ENCODE measurements around the gene COL11A1.
"Not testable (repeated sequence)": the region's sequence is repeated elsewhere in the genome, so short reads cannot be mapped to it uniquely, and the experiment has no call there.

Gene COL11A1

DNA sequence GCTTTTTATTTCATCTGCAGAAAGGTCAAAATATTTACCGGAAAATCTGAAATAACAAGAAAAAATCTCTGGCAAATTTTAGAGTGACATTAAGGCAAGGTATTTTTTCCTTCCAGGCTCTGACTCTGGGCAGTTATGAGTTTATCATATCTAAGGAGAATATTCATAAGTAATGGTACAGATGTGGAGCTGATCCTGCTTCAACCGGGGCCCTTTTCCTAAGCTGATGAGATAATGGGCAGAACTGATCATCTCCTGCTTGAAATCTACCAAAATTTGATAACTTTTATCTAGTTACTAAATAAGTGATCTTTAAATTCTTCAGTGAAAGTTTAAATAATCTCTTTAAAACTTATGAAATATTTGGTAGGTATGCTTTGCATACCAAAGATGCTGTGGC lies 211.6 kb downstream of the COL11A1 start:
- DNase-seq = no peak

DNA sequence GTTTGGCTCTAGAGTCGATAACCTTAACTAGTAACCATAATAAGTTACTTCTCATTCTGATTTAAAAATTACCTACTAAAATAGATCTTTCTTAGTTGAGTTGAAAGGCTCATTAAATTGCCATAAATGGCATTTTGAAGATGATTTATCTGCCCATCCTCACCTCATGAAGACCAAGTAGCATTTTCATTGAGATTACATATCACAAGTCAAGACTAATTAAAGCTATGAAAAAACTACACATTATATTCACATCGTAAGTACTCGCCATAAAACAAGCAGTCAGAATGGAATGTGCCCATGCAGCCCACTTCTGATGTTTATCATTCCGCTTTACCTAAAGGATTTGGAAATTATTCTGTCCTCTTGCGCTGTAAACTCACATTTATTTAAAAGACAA lies 212.0 kb downstream of the COL11A1 start:
- no peak for DNase-seq

DNA sequence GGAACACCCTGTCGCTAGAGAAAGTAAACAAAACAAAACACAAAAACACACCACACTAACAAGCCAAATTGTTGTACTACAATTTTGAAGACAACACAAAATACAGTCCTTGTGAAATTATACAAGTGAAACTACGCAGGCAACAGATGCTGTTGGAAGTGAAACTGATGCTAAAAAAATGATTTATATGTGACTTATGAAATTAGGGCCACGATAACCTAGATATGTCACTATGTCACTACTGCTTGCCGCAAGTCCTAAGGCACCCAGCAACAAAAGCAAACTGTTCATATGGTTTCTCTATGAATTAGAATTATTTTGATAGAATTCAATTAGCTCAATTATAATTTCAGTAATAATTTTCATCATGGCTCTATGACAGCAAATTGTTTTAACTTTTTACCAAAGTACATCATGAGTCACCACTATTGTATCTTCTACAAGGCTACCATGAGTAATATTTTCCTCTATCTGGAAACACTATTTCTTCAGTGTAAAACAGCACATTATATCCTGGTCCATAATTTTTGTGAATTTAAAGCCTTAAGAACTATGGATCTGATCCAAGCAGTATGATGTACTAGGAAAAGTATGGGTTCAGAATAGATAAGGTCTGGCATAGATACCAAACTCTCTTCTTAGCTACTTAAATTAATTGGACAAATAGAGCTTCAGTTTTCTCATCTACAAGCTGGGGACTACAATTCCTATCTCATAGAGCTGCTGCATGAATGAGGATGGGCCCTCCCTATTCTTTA lies 216.3 kb downstream of the COL11A1 start:
- no peak for DNase-seq

DNA sequence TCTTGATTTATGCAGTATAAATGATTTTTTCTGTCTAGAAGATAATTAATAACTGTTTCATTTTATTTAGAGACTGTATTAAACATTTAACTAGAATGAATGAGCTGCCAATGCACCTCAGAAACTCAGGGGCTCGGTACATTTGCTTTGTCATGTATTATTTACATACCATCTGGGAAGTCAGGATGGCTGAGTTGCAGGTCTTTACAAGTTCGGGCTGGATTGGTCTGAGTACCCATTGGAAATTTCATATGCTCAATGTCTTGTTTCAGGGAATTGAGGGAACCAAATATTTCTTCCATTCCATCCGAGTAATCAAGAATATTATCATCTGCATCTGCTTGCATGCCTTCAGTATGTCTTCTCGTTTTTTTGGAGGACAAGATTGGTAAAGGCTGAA lies 221.7 kb downstream of the COL11A1 start:
- no peak for DNase-seq

DNA sequence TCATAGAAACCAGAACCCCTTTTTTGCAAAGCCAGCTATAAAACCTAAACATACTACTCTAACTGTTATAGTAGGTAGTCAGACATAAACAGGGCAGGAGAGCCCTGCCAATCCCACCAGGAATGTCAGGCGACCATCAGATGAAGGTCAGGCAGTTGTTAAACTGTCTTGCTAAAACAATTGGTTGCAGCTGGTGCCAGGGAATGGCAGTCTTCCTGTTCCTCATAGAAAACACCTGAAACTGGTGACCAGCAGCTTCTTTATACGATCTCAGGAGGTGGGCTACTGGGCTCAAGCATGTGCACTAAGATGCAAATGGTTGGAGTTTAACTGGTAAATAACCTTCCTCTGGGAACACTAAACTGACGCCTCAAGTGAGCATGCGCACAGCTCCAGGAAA lies 224.1 kb downstream of the COL11A1 start:
- no peak for DNase-seq

DNA sequence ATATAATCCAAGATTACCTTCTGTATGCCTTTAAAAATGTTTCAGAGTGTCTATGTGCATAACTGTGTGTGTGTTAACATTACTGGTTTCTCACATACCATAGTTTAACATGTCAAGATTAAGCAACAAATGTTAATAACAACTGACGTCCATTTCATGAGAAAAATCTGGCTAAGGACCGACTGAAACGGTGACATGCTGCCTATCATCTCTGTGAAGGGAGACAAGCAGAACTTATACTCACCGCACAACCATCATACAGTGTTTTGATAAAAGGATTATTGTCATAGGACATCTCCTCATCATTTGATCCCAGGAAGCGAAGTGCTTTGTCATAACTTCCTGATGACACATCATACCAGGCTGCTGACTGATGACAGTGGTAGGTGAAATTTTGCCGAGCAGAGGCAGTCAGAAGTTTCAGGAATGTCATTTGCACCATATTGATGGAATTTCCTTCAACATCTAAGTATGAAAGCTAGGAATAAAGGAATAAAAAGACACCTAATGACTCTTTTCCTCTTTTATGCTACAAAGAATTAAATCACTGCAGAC lies 228.8 kb downstream of the COL11A1 start:
- DNase-seq = no peak

DNA sequence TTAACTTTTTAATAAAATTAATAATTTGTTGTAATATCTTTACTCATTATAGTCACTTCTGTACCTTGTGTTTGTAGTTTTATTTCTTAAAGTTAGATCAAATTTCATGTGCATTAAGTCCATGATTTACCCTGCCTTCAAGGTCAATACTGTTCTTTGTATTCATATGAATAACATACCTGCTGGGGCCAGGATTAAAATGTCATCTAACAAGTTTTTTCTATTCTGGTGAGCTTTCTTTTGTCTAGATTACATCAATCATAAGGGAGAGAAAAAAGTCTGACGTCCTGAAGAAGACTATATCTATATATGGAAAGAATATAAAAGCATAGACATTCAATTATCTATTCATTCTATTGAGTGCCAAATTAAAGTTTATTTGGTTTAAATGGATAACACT lies 232.6 kb downstream of the COL11A1 start:
- DNase-seq = no peak

DNA sequence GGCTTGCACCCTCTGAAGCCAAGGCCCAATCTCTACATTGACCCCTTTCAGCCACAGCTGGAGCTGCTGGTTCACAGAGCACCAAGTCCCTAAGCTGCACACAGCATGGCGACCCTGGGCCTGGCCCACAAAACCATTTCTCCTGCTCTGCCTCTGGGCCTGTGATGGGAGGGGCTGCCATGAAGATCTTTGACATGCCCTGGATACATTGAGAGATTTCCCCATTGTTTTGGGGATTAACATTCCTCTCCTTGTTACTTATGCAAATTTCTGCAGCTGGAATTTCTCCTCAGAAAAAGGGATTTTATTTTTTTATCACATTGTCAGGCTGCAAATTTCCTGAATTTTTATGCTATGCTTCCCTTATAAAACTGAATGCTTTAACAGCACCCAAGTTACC lies 235.8 kb downstream of the COL11A1 start:
- no peak for DNase-seq

DNA sequence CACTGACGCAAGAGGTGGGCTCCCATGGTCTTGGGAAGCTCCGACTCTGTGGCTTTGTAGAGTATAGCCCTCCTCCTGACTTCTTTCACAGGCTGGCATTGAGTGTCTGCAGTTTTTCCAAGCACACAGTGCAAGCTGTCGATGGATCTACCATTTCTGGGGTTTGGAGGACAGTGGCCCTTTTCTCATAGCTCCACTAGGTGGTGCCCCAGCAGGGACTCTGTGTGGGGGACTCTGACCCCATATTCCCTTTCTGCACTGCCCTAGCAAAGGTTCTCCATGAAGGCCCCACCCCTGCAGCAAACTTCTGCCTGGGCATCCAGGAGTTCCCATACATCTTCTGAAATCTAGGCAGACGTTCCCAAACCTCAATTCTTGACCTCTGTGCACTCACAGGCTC lies 236.2 kb downstream of the COL11A1 start:
- DNase-seq = no peak

DNA sequence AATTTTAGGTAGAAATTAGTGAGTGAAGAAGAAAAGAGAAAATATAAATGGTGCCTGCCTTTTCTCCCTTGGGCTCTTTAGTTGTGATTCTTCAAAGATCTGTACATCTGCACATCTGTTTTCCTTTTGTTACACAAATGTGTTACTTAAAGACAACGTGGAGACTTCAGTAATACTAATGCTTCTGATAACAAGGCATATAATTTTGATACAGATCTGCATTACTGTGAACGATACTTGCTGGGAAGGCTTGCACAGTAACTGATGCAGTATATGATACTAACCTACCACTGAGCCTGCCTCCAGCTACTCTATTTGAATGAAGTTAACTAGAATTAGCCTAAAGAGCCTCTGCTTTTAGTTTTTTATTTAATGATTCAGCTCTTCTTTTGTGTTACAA lies 244.6 kb downstream of the COL11A1 start:
- no peak for DNase-seq

DNA sequence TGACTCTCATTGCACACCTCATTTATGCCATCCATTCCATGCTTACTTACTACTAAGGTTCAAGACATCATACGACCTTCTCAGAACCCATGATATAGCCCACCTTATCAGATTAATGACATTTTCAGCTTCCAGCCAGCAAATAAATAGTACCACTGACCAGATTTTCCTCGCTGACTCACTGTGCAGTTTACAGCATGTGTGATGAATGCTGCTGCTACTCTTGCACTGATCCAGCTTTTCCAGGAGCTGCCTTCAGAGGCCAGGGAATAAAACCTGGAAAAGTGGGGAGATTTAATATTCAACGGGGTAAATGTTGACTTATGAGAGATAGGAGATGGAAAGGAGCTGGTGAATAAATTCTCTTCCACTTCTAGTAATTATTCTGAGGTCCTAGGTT lies 247.1 kb downstream of the COL11A1 start:
- no peak for DNase-seq

DNA sequence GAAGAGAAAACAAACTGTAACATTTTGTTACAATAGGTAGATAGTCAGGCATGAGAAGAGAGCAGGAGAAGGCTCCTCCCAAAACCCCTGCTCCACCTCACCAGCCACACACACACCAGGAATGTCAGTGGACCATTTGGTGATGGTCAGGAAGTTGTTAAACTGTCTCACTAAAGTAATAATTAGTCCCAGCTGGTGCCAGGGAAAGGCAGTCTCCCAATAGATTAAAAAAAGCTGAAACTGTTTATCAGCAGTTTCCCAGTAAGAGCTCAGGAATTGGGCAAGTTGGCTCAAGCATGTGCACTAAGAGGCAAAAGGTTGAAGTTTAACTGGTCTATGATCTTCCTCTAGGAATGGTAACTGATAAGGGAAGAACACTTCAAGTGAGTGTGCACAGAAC lies 249.6 kb downstream of the COL11A1 start:
- no peak for DNase-seq

DNA sequence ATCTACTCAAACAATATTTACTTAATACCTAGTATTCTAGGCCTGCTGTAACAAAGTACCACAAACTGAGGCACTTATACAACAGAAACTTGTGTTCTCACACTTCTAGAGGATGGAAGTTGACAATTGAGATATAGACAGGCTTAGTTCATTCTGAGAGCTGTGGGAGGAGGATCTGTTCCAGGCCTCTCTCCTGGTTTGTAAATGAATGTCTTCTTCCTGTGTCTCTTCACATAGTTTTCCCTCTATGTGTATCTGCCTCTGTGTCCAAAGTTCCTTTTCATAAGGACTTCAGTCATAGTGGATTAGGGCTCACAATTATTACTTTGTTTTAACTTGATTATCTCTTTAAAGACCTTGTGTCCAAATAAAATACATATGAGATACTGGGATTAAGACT lies 251.1 kb downstream of the COL11A1 start:
- DNase-seq = no peak

DNA sequence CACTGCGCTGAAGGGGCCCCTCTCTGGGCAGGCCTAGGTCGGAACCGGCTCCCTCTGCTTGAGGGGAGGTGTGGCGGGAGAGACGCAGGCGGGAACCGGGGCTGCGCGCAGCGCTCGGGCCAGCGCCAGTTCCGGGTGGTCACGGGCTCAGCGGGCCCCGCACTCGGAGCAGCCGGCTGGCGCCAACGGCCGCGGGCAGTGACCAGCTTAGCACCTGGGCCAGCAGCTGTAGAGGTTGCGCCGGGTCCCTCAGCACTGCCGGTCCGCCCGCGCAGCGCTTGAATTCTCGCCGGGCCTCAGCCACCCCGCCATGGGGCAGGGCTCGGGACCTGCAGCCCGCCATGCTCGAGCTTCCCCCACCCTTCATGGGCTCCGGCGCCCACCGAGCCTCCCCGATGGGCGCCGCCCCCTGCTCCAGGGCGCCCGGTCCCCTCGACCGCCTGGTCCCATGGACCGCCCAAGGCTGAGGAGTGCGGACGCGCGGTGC lies 254.6 kb downstream of the COL11A1 start:
- DNase-seq = no peak

DNA sequence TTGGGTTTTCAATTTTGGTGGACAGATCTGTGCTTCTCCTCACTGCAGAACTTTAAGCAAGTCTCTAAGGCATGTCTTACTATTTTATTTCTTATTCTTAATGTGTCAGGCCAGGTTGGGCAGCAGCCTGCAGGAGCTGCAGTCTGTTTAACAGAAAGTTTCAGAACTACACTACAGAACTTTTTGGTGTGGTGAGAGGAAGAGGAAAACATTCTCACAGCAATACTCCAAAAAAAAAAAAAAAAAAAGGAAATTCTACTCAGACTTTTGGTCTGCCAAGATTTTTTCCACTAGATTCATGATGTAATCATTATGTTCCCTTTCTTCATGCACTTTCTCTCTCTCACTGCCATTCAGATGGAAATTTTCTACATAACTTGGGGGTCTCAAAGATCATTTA lies 255.2 kb downstream of the COL11A1 start:
- no peak for DNase-seq

DNA sequence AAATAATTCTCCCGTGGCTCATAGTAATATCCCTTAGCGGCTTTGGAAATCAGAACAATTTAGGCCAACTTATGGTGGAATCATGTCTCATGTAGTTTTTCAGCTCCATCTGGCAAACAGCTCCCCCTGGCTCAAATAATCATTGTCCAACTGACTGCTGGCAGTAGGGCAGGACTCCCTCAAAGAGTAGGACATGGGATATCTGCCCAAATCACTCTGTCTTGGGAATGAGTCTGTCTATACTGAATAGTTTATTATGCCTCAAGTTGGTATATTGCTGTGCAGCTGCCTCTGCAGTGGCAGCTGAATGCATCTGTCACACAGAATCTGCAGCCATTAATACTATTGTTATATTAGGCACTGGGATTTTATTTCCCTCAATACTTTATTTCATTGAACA lies 255.7 kb downstream of the COL11A1 start:
- no peak for DNase-seq

DNA sequence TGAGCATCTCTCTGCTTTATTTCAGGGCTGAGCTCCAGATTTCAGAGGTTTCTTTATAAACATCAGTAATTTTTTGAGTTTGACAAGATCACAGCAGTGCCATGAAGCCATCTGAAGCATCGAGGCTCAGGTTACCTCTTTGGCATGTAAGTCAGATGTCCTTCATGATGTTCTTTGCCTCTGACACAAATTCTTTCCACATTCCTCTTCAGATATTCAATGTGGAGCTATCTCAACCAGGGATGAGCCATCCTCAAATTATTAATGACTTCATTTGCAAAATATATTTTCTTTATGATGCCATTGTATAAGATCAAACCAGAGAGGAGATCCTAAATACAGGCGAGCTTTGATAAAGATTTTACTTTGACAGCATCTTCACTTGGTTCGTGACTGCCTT lies 256.7 kb downstream of the COL11A1 start:
- no peak for DNase-seq

DNA sequence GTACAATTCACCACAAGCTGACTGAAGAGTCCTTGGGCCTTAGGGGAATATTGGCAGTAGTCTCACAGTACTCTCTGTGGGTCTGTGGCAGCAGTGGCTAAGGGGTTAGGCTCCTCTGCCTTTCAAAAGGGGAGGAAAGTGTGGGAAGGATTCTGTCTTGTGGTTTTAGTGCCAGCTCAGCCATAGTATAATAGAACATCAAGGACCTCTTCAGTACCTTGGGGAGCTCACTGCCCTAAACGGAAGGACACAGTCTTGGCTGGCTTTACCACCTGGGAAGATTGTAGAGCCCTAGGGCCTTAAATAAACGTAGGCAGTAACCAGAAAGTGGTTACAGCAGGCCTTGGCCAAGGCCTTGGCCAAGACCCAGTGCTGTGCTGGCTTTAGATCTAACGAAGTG lies 265.7 kb downstream of the COL11A1 start:
- no peak for DNase-seq

DNA sequence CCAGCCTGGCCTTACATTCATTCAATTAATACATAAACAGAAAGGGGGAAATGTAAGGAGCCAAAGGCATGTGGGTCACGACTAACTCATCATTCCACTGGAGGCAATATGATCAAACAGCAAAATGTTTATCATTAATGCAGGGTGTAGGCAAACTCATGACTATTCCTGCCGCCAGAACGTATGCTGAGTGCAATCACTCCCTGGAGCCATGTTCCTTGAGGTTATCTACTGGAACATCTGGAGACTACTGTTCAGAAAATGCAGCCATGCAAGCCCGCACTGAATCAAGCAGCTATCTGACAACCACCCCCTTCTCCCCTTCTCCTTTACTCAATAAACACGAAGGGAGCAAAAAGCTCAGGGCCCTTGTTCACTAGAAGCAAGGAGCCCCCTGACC lies 267.6 kb downstream of the COL11A1 start:
- DNase-seq = no peak

DNA sequence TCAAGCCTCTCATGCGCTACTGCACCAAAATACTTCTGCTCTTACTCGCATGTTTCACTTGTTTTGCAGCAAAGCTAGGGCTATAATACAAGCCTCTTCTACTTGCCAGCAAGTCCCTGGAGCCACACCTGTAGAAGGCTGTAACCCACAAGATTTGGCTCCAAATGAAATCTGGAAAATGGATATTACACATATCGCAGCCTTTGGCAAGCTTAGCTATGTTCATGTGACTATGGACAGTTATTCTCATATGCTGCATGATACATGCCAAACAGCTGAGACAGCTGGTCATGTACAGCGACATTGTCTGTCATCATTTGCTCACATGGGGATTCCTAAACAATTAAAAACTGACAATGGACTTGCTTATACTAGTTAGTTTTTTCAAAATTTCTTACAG lies 270.3 kb downstream of the COL11A1 start:
- DNase-seq = no peak

DNA sequence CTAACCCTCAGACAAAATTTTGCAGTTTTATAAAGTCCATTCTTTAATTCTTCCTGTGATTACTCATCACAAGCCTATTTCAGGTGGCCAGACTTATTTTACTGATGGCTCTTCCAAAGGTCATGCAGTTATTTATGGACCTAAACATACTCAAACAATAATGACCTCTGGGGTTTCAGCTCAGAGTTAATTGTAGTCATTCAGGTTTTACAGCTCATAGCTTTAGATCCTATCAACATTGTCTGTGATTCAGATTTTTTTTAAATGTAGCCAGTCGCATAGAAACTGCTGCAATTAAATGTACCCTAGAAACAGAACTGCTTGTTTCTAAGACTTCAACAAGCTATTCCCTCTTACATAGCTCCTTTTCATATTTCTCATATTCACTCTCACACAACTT lies 270.8 kb downstream of the COL11A1 start:
- no peak for DNase-seq

DNA sequence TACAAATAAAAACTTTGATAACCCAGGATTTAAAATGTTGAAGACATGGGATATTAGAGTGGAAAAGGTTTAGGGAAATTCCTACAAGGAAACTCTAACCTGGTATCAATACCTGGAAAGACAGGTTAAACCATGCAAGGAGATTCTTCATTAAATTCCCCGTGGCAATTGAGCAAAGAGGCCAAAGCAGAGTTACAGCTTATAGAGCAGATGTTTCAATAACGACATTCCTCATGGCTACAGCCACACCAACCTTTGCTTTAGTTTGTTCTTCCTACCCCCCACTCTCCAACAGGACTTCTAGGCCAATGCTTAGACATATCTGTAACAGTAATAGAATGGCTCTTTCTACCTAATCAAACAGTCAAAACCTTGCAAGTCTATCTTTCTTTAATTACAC lies 271.3 kb downstream of the COL11A1 start:
- DNase-seq = no peak

DNA sequence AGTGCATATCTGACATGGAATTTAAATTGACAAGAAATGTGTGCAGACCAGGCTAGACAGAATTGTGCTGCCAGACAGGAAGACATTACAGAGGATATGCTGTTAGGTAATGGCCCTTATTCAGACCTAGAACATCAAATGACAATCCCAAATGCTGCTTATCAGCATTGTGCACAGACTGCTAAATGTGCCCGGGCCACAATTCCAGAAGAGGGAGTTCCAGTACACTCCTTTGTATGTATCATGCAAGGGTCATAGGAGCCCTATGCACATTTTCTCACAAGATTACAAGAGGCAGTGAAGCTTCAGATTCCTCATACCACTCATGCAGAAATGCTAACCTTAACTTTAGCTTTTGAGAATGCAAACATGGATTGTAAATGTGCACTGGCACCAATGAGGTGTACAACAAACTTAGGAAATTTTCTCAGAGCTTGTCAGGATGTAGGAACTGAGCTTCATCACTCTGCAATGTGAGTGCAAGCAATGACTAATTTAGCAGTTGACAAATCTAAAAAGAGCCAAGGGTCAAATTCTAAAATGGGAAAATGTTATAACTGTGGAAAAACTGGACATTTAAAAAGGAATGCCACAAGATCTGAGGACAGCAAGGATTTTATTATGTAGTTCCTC lies 273.5 kb downstream of the COL11A1 start:
- DNase-seq = no peak

DNA sequence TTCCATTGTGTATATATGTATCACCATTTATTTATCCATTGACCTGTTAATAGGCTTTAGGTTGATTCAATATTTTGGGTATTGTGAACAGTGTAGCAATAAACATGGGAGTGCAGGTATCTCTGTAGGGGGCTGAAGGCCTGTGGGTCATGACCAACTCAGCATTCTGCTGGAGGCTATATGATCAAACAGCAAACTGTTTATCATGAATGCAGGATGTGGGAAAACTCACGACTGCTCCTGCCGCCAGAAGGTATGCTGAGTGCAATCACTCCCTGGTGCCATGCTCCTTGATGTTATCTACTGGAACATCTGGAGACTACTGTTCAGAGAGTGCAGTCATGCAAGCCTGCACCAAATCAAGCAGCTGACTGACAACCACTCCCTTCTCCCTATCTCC lies 275.2 kb downstream of the COL11A1 start:
- DNase-seq = no peak

DNA sequence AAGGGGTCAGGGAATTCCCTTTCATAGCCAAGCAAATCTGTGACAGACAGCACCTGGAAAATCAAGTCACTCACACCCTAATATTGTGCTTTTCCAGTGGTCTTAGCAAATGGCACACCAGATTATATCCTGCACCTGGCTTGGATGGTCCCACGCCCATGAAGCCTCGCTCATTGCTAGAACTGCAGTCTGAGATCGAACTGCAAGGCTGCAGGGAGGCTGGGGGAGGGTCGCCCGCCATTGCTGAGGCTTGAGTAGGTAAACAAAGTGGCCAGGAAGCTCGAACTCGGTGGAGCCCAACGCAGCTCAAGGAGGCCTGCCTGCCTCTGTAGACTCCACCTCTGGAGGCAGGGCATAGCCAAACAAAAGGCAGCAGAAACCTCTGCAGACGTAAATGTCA lies 281.6 kb downstream of the COL11A1 start:
- not testable (repeated sequence) for DNase-seq
